GM18873 (cell line): Measurements from ENCODE around the gene NUP42.
"Not testable (repeated sequence)": the region's sequence is repeated elsewhere in the genome, so short reads cannot be mapped to it uniquely, and the experiment has no call there.

Source experiments
- ATAC-seq: cut with Tn5 transposase; IDR thresholded peaks from one replicate; pipeline ENCODE4 v1.9.1; 2021; ENCODE audit warnings: mild to moderate bottlenecking, moderate library complexity, moderate number of reproducible peaks; ENCODE audit not compliant: unreplicated experiment, low FRiP score

The NUP42 gene, protein sequence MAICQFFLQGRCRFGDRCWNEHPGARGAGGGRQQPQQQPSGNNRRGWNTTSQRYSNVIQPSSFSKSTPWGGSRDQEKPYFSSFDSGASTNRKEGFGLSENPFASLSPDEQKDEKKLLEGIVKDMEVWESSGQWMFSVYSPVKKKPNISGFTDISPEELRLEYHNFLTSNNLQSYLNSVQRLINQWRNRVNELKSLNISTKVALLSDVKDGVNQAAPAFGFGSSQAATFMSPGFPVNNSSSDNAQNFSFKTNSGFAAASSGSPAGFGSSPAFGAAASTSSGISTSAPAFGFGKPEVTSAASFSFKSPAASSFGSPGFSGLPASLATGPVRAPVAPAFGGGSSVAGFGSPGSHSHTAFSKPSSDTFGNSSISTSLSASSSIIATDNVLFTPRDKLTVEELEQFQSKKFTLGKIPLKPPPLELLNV

DNA sequence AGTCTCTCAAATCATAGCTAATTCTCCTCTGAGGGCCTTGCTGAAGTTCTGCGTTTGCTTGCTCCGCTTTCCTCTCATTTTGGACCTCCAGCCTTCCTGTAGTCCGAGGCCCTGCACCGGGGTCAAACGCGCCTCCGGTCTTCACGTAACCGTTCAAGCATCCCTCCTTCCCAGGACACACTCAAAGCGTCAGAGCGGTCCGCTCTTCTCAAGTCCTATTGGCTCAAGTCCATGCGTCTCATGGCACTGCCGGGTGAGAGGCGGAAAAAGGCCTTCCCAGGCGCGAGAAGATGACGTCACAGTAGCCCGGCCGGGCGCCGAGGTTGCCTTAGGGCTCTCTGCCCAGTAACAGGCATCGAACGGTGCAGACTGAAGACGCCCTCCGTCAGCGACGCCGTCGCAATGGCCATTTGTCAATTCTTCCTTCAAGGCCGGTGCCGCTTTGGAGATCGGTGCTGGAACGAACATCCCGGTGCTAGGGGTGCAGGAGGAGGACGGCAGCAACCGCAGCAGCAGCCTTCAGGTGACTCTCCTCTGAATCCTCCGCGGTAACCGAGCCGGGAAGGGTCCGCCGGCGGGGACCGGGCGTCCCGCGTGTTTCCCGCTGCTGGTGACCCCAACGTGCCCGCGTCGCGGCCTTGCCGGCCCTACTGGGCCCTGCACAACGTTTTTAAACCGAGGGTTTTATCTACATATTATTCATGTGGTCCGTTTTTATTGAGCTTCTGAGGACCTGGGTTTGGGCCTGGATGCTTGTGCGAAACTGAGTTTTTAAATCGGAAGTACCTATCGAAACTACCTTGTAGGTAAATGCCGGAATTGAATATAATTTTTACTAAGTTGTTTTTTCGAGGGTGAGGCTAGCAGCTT, at the start of gene NUP42:
Gene NUP42 (plus strand): TSS at position 365 of the 870 bp plus-strand sequence. CDS start 38 bp downstream, at position 403.
- peak; percentile 96 for ATAC-seq

GRCh38 chr7:23133797-23134196, 48.1 kb upstream of the NUP42 start:
- ATAC-seq: no peak

- ATAC-seq: no peak
Observed at GRCh38 chr7:23135755-23136154, 46.1 kb upstream of the NUP42 start.

DNA sequence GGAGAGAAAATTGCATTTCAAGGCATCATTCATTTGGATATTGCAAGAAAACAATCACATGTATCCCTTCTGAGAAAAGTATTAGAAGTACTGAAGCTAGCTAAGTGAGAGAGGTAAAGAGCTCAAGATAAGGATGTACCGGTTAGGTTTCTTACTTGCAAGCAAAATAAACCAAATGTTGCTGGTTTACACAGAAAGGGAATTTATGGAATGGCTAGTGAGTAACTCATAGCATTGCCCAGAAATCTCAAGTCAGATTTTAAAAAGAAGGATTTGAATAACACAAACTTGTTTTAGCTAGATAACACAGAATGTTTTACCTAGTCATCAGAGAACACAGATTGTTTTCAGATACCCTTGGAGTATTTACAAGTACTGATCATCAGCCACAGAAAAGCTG, 45.6 kb upstream of the NUP42 start:
- no peak for ATAC-seq

- no peak for ATAC-seq
Observed at GRCh38 chr7:23157679-23158078, 24.2 kb upstream of the NUP42 start.

DNA sequence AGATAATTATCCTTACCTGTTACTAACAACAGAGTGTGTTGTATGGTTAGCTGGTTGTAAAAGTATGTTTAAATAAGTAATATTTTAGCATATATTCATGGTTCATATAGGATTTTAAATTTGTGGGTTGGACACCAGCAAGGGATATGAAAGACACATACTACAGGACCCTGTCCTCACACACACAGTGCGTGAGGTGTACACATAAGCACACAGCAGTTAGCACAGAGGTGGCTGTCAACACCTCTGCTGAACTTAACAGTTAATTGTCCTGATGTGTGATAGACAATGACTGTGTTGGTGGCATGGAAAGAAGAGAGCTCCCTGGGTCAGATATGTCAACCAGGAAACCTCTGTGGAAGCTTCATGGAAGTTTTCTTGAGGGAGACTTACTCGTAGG, 23.3 kb upstream of the NUP42 start:
- no peak for ATAC-seq

GRCh38 chr7:23161482-23161881, 20.4 kb upstream of the NUP42 start:
- ATAC-seq: no peak

DNA sequence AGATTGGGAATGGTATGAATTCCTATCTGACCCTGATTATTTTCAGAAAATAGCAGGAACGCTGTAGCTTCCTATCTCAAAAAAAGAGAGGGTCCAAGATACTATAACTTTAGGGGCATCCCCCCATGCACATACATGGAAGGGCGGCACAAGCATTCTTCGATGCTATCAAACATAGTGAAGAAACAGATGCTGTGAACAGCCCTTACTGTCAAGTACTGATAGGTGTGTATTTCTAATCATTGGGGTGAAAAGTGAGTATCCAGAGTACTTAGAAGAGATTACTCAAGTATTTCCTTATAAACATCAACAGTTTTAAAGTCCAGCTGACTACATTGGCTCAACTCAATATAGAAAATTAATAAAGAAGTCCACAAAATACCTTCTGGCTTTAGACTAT, 17.0 kb upstream of the NUP42 start:
- ATAC-seq: no peak

DNA sequence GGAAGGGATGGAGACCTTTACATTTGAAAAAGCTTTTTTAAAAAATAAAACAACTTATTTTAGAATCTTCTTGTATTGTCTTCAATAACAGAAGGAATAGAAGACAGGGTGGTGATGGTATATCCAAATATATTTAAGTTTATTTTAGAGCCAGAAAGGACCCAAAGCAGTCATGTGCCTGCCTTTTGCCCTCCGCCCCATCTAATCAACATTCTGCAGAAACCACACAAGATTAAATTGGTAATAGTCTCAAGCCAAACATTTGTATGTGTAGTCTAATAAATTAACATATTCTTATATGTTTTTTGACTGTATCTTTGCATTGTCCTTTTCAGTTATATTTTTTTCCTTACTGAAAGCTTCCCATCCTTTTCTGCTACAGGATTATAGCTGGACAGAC, 16.5 kb upstream of the NUP42 start:
- no peak for ATAC-seq

DNA sequence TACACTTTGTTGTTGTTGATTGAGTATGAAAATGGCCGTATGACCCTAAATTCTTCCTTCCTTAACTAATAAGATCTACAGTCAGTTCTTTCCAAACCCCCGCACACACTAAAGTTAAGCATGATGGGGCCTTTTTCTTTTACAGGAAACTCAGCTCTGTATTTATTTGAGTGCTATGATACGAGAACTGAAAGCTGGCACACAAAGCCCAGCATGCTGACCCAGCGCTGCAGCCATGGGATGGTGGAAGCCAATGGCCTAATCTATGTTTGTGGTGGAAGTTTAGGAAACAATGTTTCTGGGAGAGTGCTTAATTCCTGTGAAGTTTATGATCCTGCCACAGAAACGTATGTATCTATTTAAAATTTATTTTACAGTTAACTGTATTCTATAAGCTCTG, 14.2 kb upstream of the NUP42 start:
- no peak for ATAC-seq

DNA sequence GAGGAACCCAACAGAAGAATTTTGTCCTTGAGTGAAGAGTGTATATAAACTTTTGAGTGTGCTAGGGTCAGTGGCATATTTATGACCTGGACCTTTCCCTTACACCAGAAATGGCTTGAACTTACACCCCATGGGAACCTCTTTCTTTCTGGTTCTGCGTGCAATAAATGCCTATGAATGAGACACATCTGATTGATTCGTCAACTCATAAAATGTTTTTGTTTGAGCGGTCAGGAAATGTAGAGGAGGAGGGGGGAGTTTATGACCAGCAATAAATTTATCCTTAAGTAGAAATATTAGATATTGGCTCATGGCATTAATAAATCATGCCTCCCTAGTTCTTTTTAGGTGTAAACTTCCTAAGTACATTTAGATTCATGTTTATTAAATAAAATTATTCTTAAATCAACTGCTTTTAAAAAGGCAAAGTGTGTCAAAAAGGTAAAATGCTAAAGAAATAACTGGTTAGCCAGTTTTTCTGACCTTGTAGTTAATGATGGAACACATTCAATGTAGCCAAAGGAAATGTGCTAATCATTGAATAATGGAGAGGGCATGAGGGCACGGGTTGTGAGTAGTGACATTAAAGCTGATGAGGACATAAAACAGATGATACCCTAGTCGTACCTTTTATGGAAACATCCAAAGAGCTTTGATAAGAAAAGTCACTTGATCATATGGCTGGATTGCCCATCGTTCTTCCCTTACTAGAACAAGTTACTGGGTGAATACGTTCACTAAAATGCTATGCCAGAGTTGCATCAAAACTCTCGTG, 13.6 kb upstream of the NUP42 start:
- ATAC-seq: no peak

DNA sequence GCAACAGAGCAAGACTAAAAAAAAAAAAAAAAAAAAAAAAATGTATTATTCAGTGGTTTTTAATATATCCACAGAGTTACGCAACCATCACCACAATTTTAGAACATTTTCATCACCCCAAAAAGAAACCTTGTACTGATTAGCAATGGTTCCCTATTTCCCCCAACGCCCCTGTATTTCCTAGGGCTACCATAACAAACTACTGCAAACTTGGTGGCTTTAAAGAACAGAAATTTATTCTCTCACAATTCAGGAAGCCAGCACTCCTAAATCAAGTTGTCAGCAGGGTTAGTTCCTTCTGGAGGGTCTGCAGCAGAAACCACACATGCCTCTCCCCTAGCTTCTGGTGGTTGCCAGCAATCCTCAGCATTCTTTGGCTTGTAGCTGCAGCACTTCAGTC, 5.9 kb upstream of the NUP42 start:
- no peak for ATAC-seq

DNA sequence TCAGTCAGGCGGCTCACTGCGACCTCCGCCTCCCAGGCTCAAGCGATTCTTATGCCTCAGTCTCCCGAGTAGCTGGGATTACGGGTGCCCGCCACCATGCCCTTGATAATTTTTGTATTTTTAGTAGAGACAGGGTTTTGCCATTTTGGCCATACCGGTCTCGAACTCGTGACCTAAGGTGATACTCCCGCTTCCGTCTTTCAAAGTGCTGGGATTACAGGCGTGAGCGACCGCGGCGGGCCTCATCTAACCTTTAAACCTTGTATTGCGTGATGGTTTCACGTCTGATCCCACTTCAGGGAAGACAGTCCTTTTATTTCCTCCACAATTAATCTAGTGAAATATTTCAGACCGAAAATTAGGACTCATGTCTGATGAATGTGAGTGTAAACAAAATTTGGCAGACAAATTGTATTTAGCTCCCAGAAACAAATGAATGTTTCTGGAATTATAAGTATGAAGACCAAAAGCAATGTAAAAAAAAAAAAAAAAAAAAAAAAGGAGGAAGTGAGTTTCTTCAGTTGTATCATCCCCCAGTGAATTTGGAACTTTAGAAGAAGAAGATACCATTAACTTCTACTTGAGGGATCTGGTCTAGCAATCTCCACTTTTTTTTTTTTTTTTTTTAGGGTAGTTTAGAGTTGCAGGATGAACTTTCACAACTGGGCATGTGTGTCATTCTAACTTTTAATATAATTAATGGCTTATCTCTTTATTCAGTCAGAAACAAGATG, 1.6 kb downstream of the NUP42 start:
- ATAC-seq: no peak

DNA sequence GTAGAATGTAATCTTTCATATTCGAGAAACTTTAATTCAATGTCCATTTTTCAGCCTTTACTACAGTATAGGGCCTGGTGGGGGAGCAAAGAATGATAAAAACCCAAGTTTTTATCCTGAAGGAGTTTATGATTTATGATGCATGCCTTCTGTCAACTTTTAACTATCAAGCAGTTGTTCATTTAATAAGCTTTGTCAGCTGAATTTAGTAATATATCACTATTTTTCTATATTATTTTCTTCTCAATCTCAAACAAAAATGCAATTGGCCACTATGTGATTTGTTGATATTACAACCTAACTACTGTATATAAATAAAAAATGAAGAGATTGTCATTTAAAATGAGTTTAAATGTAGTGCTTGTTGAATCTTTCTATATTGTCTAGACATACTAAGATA, 2.4 kb downstream of the NUP42 start:
- no peak for ATAC-seq

- ATAC-seq: no peak
Observed at GRCh38 chr7:23184709-23185359, 3.0 kb downstream of the NUP42 start.

DNA sequence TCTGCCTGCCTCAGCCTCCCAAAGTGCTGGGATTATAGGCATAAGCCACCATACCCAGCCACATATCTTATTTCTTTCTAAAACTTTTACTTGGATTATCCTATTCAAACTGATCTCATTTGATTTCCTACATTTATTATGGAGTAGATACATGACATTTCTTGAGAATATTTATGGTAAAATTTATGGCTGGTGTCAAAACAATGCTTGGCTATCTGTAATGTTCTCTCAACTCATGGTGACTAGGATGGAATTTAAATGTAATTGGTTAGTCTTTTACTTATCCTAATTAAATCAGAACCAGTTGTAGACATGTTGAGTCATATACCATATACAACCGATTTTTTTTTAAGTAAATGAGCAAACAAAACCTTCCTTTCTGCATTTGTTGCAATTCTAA, 4.1 kb downstream of the NUP42 start:
- no peak for ATAC-seq

GRCh38 chr7:23191022-23191421, 9.2 kb downstream of the NUP42 start:
- no peak for ATAC-seq

- ATAC-seq: not testable (repeated sequence)
Observed at GRCh38 chr7:23193650-23194227, 11.9 kb downstream of the NUP42 start.

DNA sequence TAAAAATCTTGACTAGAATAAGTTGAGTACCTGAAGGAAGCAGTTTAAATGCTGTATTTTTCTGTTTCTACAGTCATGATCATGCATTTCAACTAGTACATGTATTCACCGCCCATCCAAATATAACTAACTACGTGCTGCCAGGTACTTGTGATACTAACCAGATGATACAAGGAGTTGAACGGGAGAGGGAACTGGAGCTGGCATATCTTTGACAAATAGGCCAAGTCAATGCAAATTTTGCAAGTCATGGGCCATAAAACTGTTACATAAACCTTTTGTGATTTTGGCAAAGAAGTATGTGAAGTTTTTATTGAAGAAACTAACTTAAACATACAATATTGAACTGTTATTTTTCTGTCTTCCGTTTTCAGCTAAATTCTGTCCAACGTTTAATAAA, 14.5 kb downstream of the NUP42 start:
- ATAC-seq: no peak
